GM12878 (cell line): Measurements from ENCODE around the gene C2orf92. TPM values are rescaled to one million over a fixed set of nuclear protein-coding genes. Genes with fewer than 3 reads are reported as not detected.

Experiments
- ATAC-seq: fragments of 200-7000 bp; cut with Tn5 transposase; 3 replicates; pipeline ENCODE4 v1.9.1; 2020; ENCODE audit warnings: mild to moderate bottlenecking, moderate library complexity
- BruUV-seq: library from RNA; stranded (reverse); fragments of 400-500 nt; replicated peaks from 2 replicates; lab custom pipeline; 2021; lab: Mats Ljungman, UMichigan
- CTCF ChIA-PET: fragments of 300-600 bp; sonication (Branson Sonifier 250); formaldehyde crosslinking; extraction: SDS; loops from one replicate; lab custom pipeline; 2021; ENCODE audit warnings: inconsistent platforms; lab: Yijun Ruan, JAX
- POLR2A ChIA-PET: fragments of 350-600 bp; formaldehyde crosslinking; extraction: SDS; loops from one replicate; lab custom pipeline; 2021; ENCODE audit warnings: inconsistent platforms; lab: Charles Lee
- RAD21 ChIA-PET: fragments of 300-600 bp; sonication (Branson Sonifier 250); formaldehyde crosslinking; loops from one replicate; lab custom pipeline; 2023; ENCODE audit warnings: antibody characterized with exemption; ENCODE audit not compliant: unreplicated experiment; lab: Charles Lee
- SMC1A ChIA-PET: fragments of 300-600 bp; sonication (Branson Sonifier 250); formaldehyde crosslinking; loops from one replicate; lab custom pipeline; 2023; ENCODE audit not compliant: unreplicated experiment, uncharacterized antibody; lab: Charles Lee
- DNase-seq: peaks from one replicate; pipeline ENCODE4 v3.0.0-alpha.2; 2011; ENCODE audit warnings: low read depth, low spot score
- FAIRE-seq: peaks from 3 replicates; lab custom pipeline; 2011; peaks lifted over from hg19 to GRCh38; lab: Jason Lieb, UNC
- H2AFZ ChIP-seq: 2 replicates; pipeline ENCODE4 v1.6.0; 2011; ENCODE audit warnings: low read depth, low read length, control low read depth; ENCODE audit not compliant: control insufficient read depth
- H3K27ac ChIP-seq: 2 replicates; pipeline ENCODE4 v1.5.1; 2011; ENCODE audit warnings: control low read depth; ENCODE audit not compliant: control insufficient read depth, insufficient read depth
- H3K27me3 ChIP-seq, 2 experiments: replicated peaks in 1 of 2; 2 replicates each; pipeline versions ENCODE4 v1.6.0 to v1.6.1; 2011; ENCODE audit warnings: low read length in 1 of 2; ENCODE audit not compliant: control insufficient read depth in 2 of 2, insufficient read depth in 2 of 2
- H3K36me3 ChIP-seq, 2 experiments: 2 replicates each; pipeline ENCODE4 v1.5.1; 2011; ENCODE audit warnings: low read length in 1 of 2; ENCODE audit not compliant: control insufficient read depth in 2 of 2, insufficient read depth in 2 of 2
- H3K4me1 ChIP-seq: 2 replicates; pipeline ENCODE4 v1.6.1; 2011; ENCODE audit warnings: mild to moderate bottlenecking, low read length, moderate library complexity, mixed read lengths; ENCODE audit not compliant: control insufficient read depth, insufficient read depth
- H3K4me2 ChIP-seq: 2 replicates; pipeline ENCODE4 v1.6.0; 2011; ENCODE audit warnings: control low read depth; ENCODE audit not compliant: control insufficient read depth, insufficient read depth
- H3K4me3 ChIP-seq: fragments of 200-600 bp; sonication (generic); 2 replicates; pipeline ENCODE4 v1.5.1; 2016
- H3K79me2 ChIP-seq: 2 replicates; pipeline ENCODE4 v1.6.0; 2011; ENCODE audit warnings: low read length; ENCODE audit not compliant: control insufficient read depth, insufficient read depth
- H3K9ac ChIP-seq: 2 replicates; pipeline ENCODE4 v1.8.0; 2011; ENCODE audit warnings: low read length, control low read depth, mixed read lengths; ENCODE audit not compliant: control insufficient read depth, insufficient read depth
- H3K9me3 ChIP-seq: replicated peaks from 3 replicates; pipeline ENCODE4 v1.5.1; 2011; ENCODE audit warnings: mild to moderate bottlenecking, low read length; ENCODE audit not compliant: control insufficient read depth, insufficient read depth
- H4K20me1 ChIP-seq: 2 replicates; pipeline ENCODE4 v1.6.0; 2011; ENCODE audit not compliant: control insufficient read depth, insufficient read depth
- ATF7 ChIP-seq: fragments of 450-650 bp; IDR thresholded peaks from 2 replicates; pipeline ENCODE4 v1.6.1; 2016; ENCODE audit warnings: low read depth, mild to moderate bottlenecking
- BHLHE40 ChIP-seq, 2 experiments: fragments of 450-650 bp in 1 of 2; IDR thresholded peaks; 2 replicates each; pipeline ENCODE4 v1.6.1; 2011 to 2017; ENCODE audit warnings: low read depth in 2 of 2, borderline replicate concordance in 1 of 2, improper control_type of control experiment in 1 of 2, low read length in 1 of 2, mild to moderate bottlenecking in 1 of 2
- CHD1 ChIP-seq: IDR thresholded peaks from 2 replicates; pipeline ENCODE4 v1.6.1; 2012; ENCODE audit warnings: low read depth, low read length, improper control_type of control experiment
- CHD4 ChIP-seq: fragments of 200-600 bp; sonication (generic); IDR thresholded peaks from 2 replicates; pipeline ENCODE4 v1.6.1; 2016; ENCODE audit warnings: mild to moderate bottlenecking
- EP300 ChIP-seq, 2 experiments: fragments of 150-350 bp in 1 of 2; IDR thresholded peaks; 2 replicates each; pipeline ENCODE4 v1.6.1; 2011 to 2012; ENCODE audit warnings: low read depth in 2 of 2, low read length in 2 of 2, borderline replicate concordance in 1 of 2, improper control_type of control experiment in 1 of 2, inconsistent platforms in 1 of 2; ENCODE audit not compliant: control insufficient read depth in 1 of 2
- GATAD2B ChIP-seq: fragments of 450-650 bp; conservative IDR thresholded peaks from 2 replicates; pipeline ENCODE4 v1.6.1; 2017; ENCODE audit warnings: low read depth, mild to moderate bottlenecking, moderate library complexity
- HDGF ChIP-seq: fragments of 450-650 bp; IDR thresholded peaks from 2 replicates; pipeline ENCODE4 v1.6.1; 2016; ENCODE audit warnings: antibody characterized with exemption
- MEF2A ChIP-seq: IDR thresholded peaks from 2 replicates; pipeline ENCODE4 v1.6.1; 2011; ENCODE audit warnings: low read depth, mild to moderate bottlenecking, low read length, moderate library complexity; ENCODE audit not compliant: insufficient read depth
- MYB ChIP-seq: fragments of 150-350 bp; IDR thresholded peaks from 2 replicates; pipeline ENCODE4 v1.6.1; 2014; ENCODE audit warnings: mild to moderate bottlenecking, low read depth, low read length, borderline replicate concordance
- NR2F1 ChIP-seq: fragments of 450-650 bp; conservative IDR thresholded peaks from 2 replicates; pipeline ENCODE4 v1.6.1; 2017; ENCODE audit warnings: mild to moderate bottlenecking
- POLR2A ChIP-seq: IDR thresholded peaks from 2 replicates; pipeline ENCODE4 v1.6.1; 2011; ENCODE audit warnings: low read depth, mild to moderate bottlenecking, low read length
- POLR2AphosphoS2 ChIP-seq: IDR thresholded peaks from 2 replicates; pipeline ENCODE4 v1.6.1; 2011; ENCODE audit warnings: low read depth, mild to moderate bottlenecking, low read length, improper control_type of control experiment, moderate library complexity
- RB1 ChIP-seq: fragments of 450-650 bp; formaldehyde crosslinking; IDR thresholded peaks from 2 replicates; pipeline ENCODE4 v1.6.1; 2017; ENCODE audit warnings: mild to moderate bottlenecking, borderline replicate concordance
- TAF1 ChIP-seq: IDR thresholded peaks from 2 replicates; pipeline ENCODE4 v1.6.1; 2011; ENCODE audit warnings: mild to moderate bottlenecking, low read depth, low read length, borderline replicate concordance
- ZBTB11 ChIP-seq: fragments of 450-650 bp; formaldehyde crosslinking; IDR thresholded peaks from 2 replicates; pipeline ENCODE4 v1.5.0; 2022; ENCODE audit warnings: mild to moderate bottlenecking, missing genetic modification characterization
- WGBS: methylation state at CpG from one replicate; pipeline ENCODE4 v1.1.6; 2016; ENCODE audit warnings: low lambda C conversion rate; ENCODE audit not compliant: insufficient replicate concordance, insufficient coverage; ENCODE audit errors: missing lambda C conversion rate; 5-methylcytosine and 5-hydroxymethylcytosine counted together
- in situ Hi-C: fragments of 300-500 bp; cut with MboI; formaldehyde crosslinking; loops from 9 replicates; pipeline ENCODE4 v1.14.3; 2018; ENCODE audit warnings: mixed read lengths
- intact Hi-C: fragments of 100-400 bp; cut with micrococcal nuclease; formaldehyde crosslinking; loops from one replicate; pipeline ENCODE4 v1.14.2; 2022; ENCODE audit not compliant: unreplicated experiment
- polyA plus RNA-seq, 11 experiments: library from polyadenylated mRNA; depleted of rRNA in 4 of 11; unstranded in 6 of 11; stranded (reverse) in 5 of 11; fragments of >200 nt; fragmentation: Nextera tagmentation in 4 of 11; fragmentation: Illumina TruSeq in 1 of 11; extraction: Ambion mirVana in 4 of 11; extraction: Trizol in 1 of 11; gene quantifications; 1 replicate in 1 of 11; 2 replicates in 10 of 11; pipeline versions ENCODE4 v1.2.1 to v1.2.3, GENCODE V29; 2011 to 2016; ENCODE audit warnings: inconsistent platforms in 2 of 11, missing spikeins in 2 of 11, low read depth in 1 of 11
- total RNA-seq, 4 experiments: library from RNA; depleted of rRNA in 3 of 4; stranded (reverse); fragments of >200 nt in 3 of 4; fragmentation: Illumina TruSeq in 1 of 4; extraction: Trizol in 1 of 4; gene quantifications; 2 replicates each; pipeline versions ENCODE4 v1.2.1 to v1.2.3, GENCODE V29; 2013 to 2021

The C2orf92 gene
- total and polyA plus RNA-seq, 10 of the 15 experiments (the other 5 are each of a cell fraction or from before 2014, with no cell fraction given): 0.40 to 10.1 (median 3.7) TPM

- no peak for TF ChIP-seq ZBTB11 (CRISPR knock-in tag)
- no peak for TF ChIP-seq MYB
- no peak for TF ChIP-seq CHD1
- no peak for TF ChIP-seq GATAD2B
- no peak; the same call in 1 of the 2 replicates for TF ChIP-seq POLR2AphosphoS2
- TF ChIP-seq RB1: no peak
- no peak for TF ChIP-seq POLR2A
Measured at GRCh38 chr2:97662386-97662894, 7.1 kb upstream of the C2orf92 start (continued).

- H3K4me2 ChIP-seq: peak overlapping the region; percentile 90
- peak; percentile 48 for DNase-seq
- peak overlapping the region; percentile 96 for H3K9ac ChIP-seq
- peak overlapping the region; percentile 96 for H3K27ac ChIP-seq
- peak overlapping the region; percentile 70 for H2AFZ ChIP-seq
- H4K20me1 ChIP-seq: peaks cover 2% of the 10 kb centered on the region; the same call in 1 of the 2 replicates
- ChIA-PET CTCF (interaction anchor here (1.3 to 6.0 kb wide), 11 partner anchors 9 to 72 kb away, joined by 3 to 114 read pairs (median 11); partner anchors contain the start of gene COX5B), RAD21 (interaction anchor here (1.1 to 5.9 kb wide), 8 partner anchors 10 to 72 kb away, joined by 3 to 76 read pairs (median 12); partner anchors contain the start of genes ANKRD36B and COX5B), SMC1A (interaction anchor here (0.9 to 5.6 kb wide), 10 partner anchors 9 to 1600 kb away, joined by 3 to 81 read pairs (median 8); partner anchors contain the start of gene COX5B), POLR2A (interaction anchor here (0.8 to 7.5 kb wide), 12 partner anchors 10 to 1601 kb away, joined by 3 to 132 read pairs (median 4); partner anchors contain the start of gene COX5B)
- H3K79me2 ChIP-seq: peaks cover 32% of the 10 kb centered on the region
- BruUV-seq: TSS peak; percentile 66
- no peaks in the 10 kb centered on the region for H3K9me3 ChIP-seq
- H3K4me1 ChIP-seq: no peaks in the 10 kb centered on the region; the same call in 1 of the 2 replicates
- FAIRE-seq: no peak
- in situ Hi-C loops: loop anchor here (10.0 kb wide), 1 partner anchor 1598 kb away; no protein-coding TSS in a partner anchor
- peak; percentile 53 for ATAC-seq
- no peaks in the 10 kb centered on the region for H3K27me3 ChIP-seq
- H3K36me3 ChIP-seq: peaks cover 3% of the 10 kb centered on the region in 2 experiments; a peak in 2 of 4 replicates
- intact Hi-C loops: loop anchor here (2.0 kb wide), 2 partner anchors 16 to 72 kb away; partner anchors contain the start of gene COX5B
- H3K4me3 ChIP-seq: peak overlapping the region; percentile 98
- WGBS: 2% methylated on average over 24 of the region's 24 CpGs
- TF ChIP-seq HDGF: 0 out of 2 replicates have a peak, but pooled peaks have one; percentile 25
- TF ChIP-seq CHD4: no peak
- peak; percentile 33; the same call in 1 of the 2 replicates for TF ChIP-seq ATF7
- TF ChIP-seq MEF2A: no peak
- TF ChIP-seq EP300 (IDR thresholded peaks at IDR 0.05; ENCODE audit: borderline replicate concordance in 1 of 2, control insufficient read depth in 1 of 2, low read depth in 2 of 2, low read length in 2 of 2): peak in 1 of 2 experiments; percentile 42; a peak in 1 of 4 replicates
- peak; percentile 17 to 26; a peak in 1 of 4 replicates for TF ChIP-seq BHLHE40 (IDR thresholded peaks at IDR 0.05; ENCODE audit: borderline replicate concordance in 1 of 2, low read depth in 2 of 2, low read length in 1 of 2)
- TF ChIP-seq POLR2A: peak; percentile 12; the same call in 1 of the 2 replicates
- peak; percentile 39 for TF ChIP-seq NR2F1
- 0 out of 2 replicates have a peak, but pooled peaks have one; percentile 23 for TF ChIP-seq TAF1
Measured at GRCh38 chr2:97662895-97663625, 6.5 kb upstream of the C2orf92 start.
